DOHH2 (cell line): Measurements from ENCODE around the gene OSBPL2.

Source experiments
- H3F3A ChIP-seq: fragments of 200-600 bp; sonication (generic), shearing (Covaris generic); 2 replicates; pipeline ENCODE4 v1.6.0; 2016; ENCODE audit warnings: antibody characterized with exemption, mild to moderate bottlenecking; ENCODE audit not compliant: control insufficient read depth, insufficient read depth
- H3K27ac ChIP-seq: fragments of 200-600 bp; sonication (generic); 2 replicates; pipeline ENCODE4 v1.5.1; 2014; ENCODE audit warnings: low read depth, mild to moderate bottlenecking, low read length, moderate library complexity
- H3K27me3 ChIP-seq: fragments of 200-600 bp; sonication (generic); 2 replicates; pipeline ENCODE4 v1.6.1; 2014; ENCODE audit warnings: mild to moderate bottlenecking, low read length, mixed read lengths; ENCODE audit not compliant: control insufficient read depth
- H3K36me3 ChIP-seq: fragments of 200-600 bp; sonication (generic); 2 replicates; pipeline ENCODE4 v1.6.1; 2014; ENCODE audit warnings: mild to moderate bottlenecking, low read length, moderate library complexity, mixed read lengths; ENCODE audit not compliant: control insufficient read depth
- H3K4me1 ChIP-seq: fragments of 200-600 bp; sonication (generic); 2 replicates; pipeline ENCODE4 v1.6.1; 2014; ENCODE audit warnings: mild to moderate bottlenecking, low read length, mixed read lengths; ENCODE audit not compliant: control insufficient read depth
- H3K4me2 ChIP-seq: fragments of 200-600 bp; sonication (generic); 2 replicates; pipeline ENCODE4 v1.6.0; 2014; ENCODE audit warnings: mild to moderate bottlenecking, low read length, moderate library complexity
- H3K4me3 ChIP-seq: fragments of 200-600 bp; sonication (generic); 2 replicates; pipeline ENCODE4 v1.5.1; 2014; ENCODE audit warnings: mild to moderate bottlenecking, low read length, mixed read lengths
- H3K79me2 ChIP-seq: fragments of 200-600 bp; sonication (generic); 2 replicates; pipeline ENCODE4 v1.6.1; 2014; ENCODE audit warnings: mild to moderate bottlenecking, low read length, mixed read lengths; ENCODE audit not compliant: control insufficient read depth
- H3K9me2 ChIP-seq: fragments of 200-600 bp; sonication (generic); replicated peaks from 2 replicates; pipeline ENCODE4 v1.6.1; 2014; ENCODE audit warnings: mild to moderate bottlenecking, low read length, mixed read lengths; ENCODE audit not compliant: control insufficient read depth
- H3K9me3 ChIP-seq: fragments of 200-600 bp; sonication (generic); 2 replicates; pipeline ENCODE4 v1.6.1; 2014; ENCODE audit warnings: antibody characterized with exemption, low read length, mixed read lengths; ENCODE audit not compliant: control insufficient read depth, insufficient read depth
- H4K20me1 ChIP-seq: fragments of 200-600 bp; sonication (generic); 2 replicates; pipeline ENCODE4 v1.6.0; 2014; ENCODE audit warnings: low read depth, mild to moderate bottlenecking, antibody characterized with exemption, low read length, moderate library complexity; ENCODE audit not compliant: control insufficient read depth, insufficient read depth
- CTCF ChIP-seq: fragments of 200-600 bp; sonication (generic); IDR thresholded peaks from one replicate; pipeline ENCODE4 v1.5.1; 2014; ENCODE audit warnings: antibody characterized with exemption, mild to moderate bottlenecking, low read depth, low read length; ENCODE audit not compliant: poor library complexity, severe bottlenecking
- EZH2phosphoT487 ChIP-seq: fragments of 200-600 bp; sonication (generic); IDR thresholded peaks from 2 replicates; pipeline ENCODE4 v1.6.1; 2017; ENCODE audit warnings: borderline replicate concordance, mild to moderate bottlenecking, antibody characterized with exemption, low read length, moderate library complexity, mixed read lengths

Gene OSBPL2

GRCh38 chr20:62309947-62310756, 71.8 kb downstream of the OSBPL2 start:
- H3K79me2 ChIP-seq, result peaks cover 20% of the 10 kb centered on the region
- H4K20me1 ChIP-seq, result peaks cover 14% of the 10 kb centered on the region; the same call in 1 of the 2 replicates
- no peak for TF ChIP-seq EZH2phosphoT487
- peak; percentile 17 for TF ChIP-seq CTCF
- no peaks in the 10 kb centered on the region for H3K9me2 ChIP-seq
- H3K9me3 ChIP-seq, result no peaks in the 10 kb centered on the region
- H3K27me3 ChIP-seq, result no peaks in the 10 kb centered on the region
- H3K4me3 ChIP-seq, result no peak overlapping the region
- no peak overlapping the region for H3K27ac ChIP-seq
- peaks cover 5% of the 10 kb centered on the region for H3K4me1 ChIP-seq
- 0 out of 2 replicates have a peak, but pooled peaks cover 4% of the 10 kb centered on the region for H3F3A ChIP-seq
- H3K4me2 ChIP-seq, result no peak overlapping the region
- peaks cover 46% of the 10 kb centered on the region for H3K36me3 ChIP-seq

GRCh38 chr20:62310757-62311121, 72.4 kb downstream of the OSBPL2 start:
- Histone ChIP-seq H3K4me3 (no peak overlapping the region), H3K27me3 (no peaks in the 10 kb centered on the region), H4K20me1 (peaks cover 8% of the 10 kb centered on the region; the same call in 1 of the 2 replicates), H3K27ac (no peak overlapping the region), H3K79me2 (peaks cover 14% of the 10 kb centered on the region), H3K36me3 (peaks cover 40% of the 10 kb centered on the region), H3K9me3 (no peaks in the 10 kb centered on the region), H3K9me2 (no peaks in the 10 kb centered on the region), H3K4me2 (no peak overlapping the region), H3F3A (0 out of 2 replicates have a peak, but pooled peaks cover 4% of the 10 kb centered on the region), H3K4me1 (no peaks in the 10 kb centered on the region)
- TF ChIP-seq CTCF (no peak), EZH2phosphoT487 (no peak)

GRCh38 chr20:62311150-62311549, 72.8 kb downstream of the OSBPL2 start:
- Histone ChIP-seq H3K79me2 (peaks cover 10% of the 10 kb centered on the region), H3K9me2 (no peaks in the 10 kb centered on the region), H3K4me1 (no peaks in the 10 kb centered on the region), H4K20me1 (0 out of 2 replicates have a peak, but pooled peaks cover 5% of the 10 kb centered on the region), H3K27me3 (no peaks in the 10 kb centered on the region), H3K27ac (no peak overlapping the region), H3K4me3 (no peak overlapping the region), H3K9me3 (no peaks in the 10 kb centered on the region), H3F3A (0 out of 2 replicates have a peak, but pooled peaks cover 4% of the 10 kb centered on the region), H3K4me2 (no peak overlapping the region), H3K36me3 (peaks cover 40% of the 10 kb centered on the region)
- TF ChIP-seq CTCF (no peak), EZH2phosphoT487 (no peak)
